ENCODE measurements around the gene SLC33A1. TPM values are rescaled to one million over a fixed set of nuclear protein-coding genes. Genes with fewer than 3 reads are reported as not detected.

SLC33A1 gene
- 36.5 TPM for total RNA-seq
- long read RNA-seq, full-length matches to known transcripts = 48 of 57 reads
- long read RNA-seq, partial matches to known transcripts = 1 of 57 reads
- long read RNA-seq, other reads (novel, unspliced or antisense) = 8 of 57 reads

DNA sequence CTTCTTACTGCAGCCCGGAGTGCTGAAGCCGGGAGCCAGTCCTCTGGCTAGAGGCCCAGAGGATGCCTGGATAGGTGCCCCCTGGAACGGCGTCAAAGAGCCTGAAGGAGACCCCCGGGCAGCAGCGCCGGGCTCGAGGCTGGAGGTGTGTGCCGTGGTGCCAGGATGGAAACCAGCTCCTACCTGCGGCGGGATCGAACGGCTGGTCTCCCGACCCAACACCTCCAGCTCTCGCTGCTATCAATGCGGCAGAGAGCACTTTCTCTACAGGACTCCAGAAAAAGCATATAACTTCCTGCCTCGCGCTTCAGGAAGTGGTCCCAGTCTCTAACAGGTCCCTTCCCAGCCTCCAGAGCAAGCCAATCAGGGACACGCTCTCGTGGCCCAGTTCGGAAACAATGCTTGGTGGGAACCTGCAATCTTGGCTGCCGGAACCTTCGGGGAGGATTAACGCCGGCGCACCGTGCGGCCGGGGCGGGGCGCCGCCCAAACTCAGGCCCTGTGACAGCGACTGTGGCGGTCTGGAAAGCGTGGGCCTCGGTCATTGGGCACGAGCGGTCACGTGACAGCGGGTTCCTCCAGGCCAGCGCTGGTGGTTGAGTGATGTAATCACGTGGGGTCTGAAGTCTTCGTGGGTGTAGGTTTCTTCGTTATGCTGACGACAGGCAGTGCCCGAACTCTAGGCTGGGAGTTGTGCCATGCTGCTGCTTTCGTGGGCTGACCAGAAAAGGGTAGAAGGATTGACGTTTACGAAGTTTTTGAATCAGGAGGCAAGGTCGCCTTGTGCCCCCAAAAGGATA is at the start of gene SLC33A1:
Gene SLC33A1, minus strand, starts transcription at position 287 of the 800 bp plus-strand sequence. CDS start 430 bp downstream, outside the sequence.
- ATAC-seq (peak; percentile 99), DNase-seq (peak; percentile 100)
- H3K36me3 ChIP-seq = no peaks in the 10 kb centered on the region
- H3K27me3 ChIP-seq = no peaks in the 10 kb centered on the region
- H3K4me1 ChIP-seq = peaks cover 27% of the 10 kb centered on the region
- peak within 1 kb of the TSS; percentile 94 for H3K27ac ChIP-seq
- peak within 1 kb of the TSS; percentile 98 for H3K4me3 ChIP-seq
- H3K9me3 ChIP-seq = no peaks in the 10 kb centered on the region
- TF ChIP-seq, protein P1, sequence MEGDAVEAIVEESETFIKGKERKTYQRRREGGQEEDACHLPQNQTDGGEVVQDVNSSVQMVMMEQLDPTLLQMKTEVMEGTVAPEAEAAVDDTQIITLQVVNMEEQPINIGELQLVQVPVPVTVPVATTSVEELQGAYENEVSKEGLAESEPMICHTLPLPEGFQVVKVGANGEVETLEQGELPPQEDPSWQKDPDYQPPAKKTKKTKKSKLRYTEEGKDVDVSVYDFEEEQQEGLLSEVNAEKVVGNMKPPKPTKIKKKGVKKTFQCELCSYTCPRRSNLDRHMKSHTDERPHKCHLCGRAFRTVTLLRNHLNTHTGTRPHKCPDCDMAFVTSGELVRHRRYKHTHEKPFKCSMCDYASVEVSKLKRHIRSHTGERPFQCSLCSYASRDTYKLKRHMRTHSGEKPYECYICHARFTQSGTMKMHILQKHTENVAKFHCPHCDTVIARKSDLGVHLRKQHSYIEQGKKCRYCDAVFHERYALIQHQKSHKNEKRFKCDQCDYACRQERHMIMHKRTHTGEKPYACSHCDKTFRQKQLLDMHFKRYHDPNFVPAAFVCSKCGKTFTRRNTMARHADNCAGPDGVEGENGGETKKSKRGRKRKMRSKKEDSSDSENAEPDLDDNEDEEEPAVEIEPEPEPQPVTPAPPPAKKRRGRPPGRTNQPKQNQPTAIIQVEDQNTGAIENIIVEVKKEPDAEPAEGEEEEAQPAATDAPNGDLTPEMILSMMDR (IDR thresholded peaks at IDR 0.05) = no peak
- intact Hi-C loops (cut with DNase I) = no loop called here

DNA sequence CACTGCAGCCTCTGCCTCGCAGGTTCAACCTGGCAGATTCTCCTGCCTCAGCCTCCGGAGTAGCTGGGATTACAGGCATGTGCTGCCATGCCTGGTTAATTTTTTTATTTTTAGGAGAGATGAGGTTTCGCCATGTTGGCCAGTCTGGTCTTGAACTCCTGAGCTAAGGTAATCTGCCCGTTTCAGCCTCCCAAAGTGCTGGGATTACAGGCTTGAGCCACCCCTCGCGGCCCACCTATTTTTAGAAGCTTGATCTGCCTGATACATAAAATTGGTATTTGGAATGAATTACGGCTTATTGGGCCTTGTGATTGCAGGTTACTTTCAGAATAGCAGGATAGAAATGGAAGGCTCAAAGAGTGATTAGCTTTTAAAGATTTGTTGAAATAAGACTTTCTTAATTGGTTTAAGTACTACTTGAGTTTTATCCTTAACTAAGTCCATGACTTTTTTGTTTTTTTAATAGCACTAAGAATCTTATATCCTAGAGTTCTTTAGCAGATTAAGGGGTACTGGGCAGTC is 41.2 kb upstream of the SLC33A1 start:
- DNase-seq = no peak
- TF ChIP-seq, protein P1 (IDR thresholded peaks at IDR 0.05) = no peak
- intact Hi-C loops (cut with DNase I) = no loop called here
- Histone ChIP-seq H3K4me1 (peaks cover 3% of the 10 kb centered on the region), H3K9me3 (no peaks in the 10 kb centered on the region), H3K36me3 (peaks cover 56% of the 10 kb centered on the region), H3K4me3 (no peak overlapping the region), H3K27me3 (no peaks in the 10 kb centered on the region), H3K27ac (no peak overlapping the region)
- no peak for ATAC-seq

DNA sequence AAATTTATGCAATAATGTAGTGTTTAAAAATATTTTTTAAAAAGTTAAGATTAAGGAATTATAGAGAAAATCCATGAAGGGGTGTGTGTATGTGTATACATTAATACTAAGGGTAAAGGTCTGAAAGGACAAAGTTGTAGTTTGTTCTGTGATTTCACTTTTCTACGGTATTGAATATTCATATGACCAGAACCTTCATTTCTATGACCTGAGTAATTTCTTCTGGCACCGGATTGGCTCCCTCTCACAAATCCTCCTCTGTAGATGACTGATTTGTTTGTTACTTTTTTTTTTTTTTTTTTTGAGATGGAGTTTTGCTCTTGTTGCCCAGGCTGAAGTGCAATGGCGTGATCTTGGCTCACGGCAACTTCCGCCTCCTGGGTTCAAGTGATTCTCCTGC is 37.1 kb upstream of the SLC33A1 start:
- Histone ChIP-seq H3K4me1 (peaks cover 8% of the 10 kb centered on the region), H3K9me3 (no peaks in the 10 kb centered on the region), H3K36me3 (peaks cover 18% of the 10 kb centered on the region), H3K4me3 (no peak overlapping the region), H3K27me3 (no peaks in the 10 kb centered on the region), H3K27ac (no peak overlapping the region)
- TF ChIP-seq, protein P1 (IDR thresholded peaks at IDR 0.05) = no peak
- intact Hi-C loops (cut with DNase I) = no loop called here
- DNase-seq (no peak), ATAC-seq (no peak)

DNA sequence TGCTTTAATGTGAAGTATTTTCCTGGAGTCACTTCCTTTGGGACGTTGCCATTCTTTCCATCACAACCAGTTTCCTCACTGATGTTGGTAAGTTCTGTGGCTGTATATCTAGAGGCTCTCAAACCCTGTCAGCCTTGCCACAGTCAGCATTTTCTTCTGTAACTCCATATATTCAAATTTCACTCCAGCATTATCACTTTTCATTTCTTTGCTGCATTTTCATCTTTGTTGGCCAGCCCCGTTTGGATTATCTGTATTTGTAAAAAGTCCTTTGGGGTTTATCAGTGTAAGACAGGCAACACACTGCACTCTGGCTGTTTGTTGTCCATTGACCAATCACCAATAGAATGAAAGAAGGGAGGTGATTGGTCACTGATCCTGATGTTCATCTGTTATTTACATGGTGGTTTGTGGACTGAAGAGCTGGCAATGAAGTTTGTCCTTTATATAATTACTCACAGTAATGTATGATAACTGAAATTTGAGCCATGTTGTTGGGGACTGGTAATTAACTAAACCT is 36.5 kb upstream of the SLC33A1 start:
- no peaks in the 10 kb centered on the region for H3K9me3 ChIP-seq
- intact Hi-C loops (cut with DNase I) = no loop called here
- H3K4me3 ChIP-seq = no peak overlapping the region
- TF ChIP-seq, protein P1 (IDR thresholded peaks at IDR 0.05) = no peak
- no peak for DNase-seq
- H3K36me3 ChIP-seq = peaks cover 18% of the 10 kb centered on the region
- H3K27ac ChIP-seq = no peak overlapping the region
- ATAC-seq = no peak
- H3K4me1 ChIP-seq = peaks cover 8% of the 10 kb centered on the region
- no peaks in the 10 kb centered on the region for H3K27me3 ChIP-seq

DNA sequence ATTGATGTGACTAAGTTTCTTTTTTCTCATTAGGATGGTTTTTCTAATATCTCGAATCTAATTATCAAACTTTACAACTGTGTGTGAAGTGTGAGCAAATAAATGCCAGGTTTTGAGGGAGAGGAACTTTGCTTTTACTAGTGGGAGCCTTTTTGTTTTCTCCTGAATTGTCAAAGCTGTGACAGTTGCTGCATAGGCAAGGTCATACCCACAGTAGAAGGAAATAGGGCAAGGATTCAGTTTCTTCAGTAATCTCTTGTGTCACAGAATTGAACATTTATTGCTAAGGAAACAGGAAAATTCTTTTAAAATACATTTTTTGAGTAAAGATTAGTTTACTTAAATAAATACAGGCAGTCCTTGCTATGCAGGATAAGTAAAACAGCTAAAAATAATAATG is 35.7 kb upstream of the SLC33A1 start:
- TF ChIP-seq, protein P1 (IDR thresholded peaks at IDR 0.05) = no peak

More for the DNA sequence above, 35.7 kb upstream of the SLC33A1 start:
- intact Hi-C loops (cut with DNase I) = no loop called here
- ATAC-seq (no peak), DNase-seq (no peak)
- Histone ChIP-seq H3K36me3 (peaks cover 13% of the 10 kb centered on the region), H3K9me3 (no peaks in the 10 kb centered on the region), H3K27ac (no peak overlapping the region), H3K27me3 (no peaks in the 10 kb centered on the region), H3K4me1 (peaks cover 8% of the 10 kb centered on the region), H3K4me3 (no peak overlapping the region)
